Activated naive CD4-positive, alpha-beta T cell treated with anti-CD3 and anti-CD28 coated beads for 36 hours (primary cell): ENCODE measurements around the gene LIMCH1. TPM values are rescaled to one million over a fixed set of nuclear protein-coding genes. Genes with fewer than 3 reads are reported as not detected.

Experiments
- CTCF ChIA-PET: fragments of 350-600 bp; sonication (Branson Sonifier 250); formaldehyde crosslinking; loops from one replicate; lab custom pipeline; 2021; ENCODE audit warnings: antibody characterized with exemption; lab: Charles Lee
- DNase-seq: peaks from one replicate; pipeline ENCODE4 v3.0.0-alpha.2; 2020
- H3K27ac Mint-ChIP-seq: one replicate; pipeline ENCODE4 v1.8.0; 2021; ENCODE audit warnings: mild to moderate bottlenecking, mixed read lengths
- H3K27me3 Mint-ChIP-seq: one replicate; pipeline ENCODE4 v1.8.0; 2021; ENCODE audit warnings: low read depth, mixed read lengths
- H3K36me3 Mint-ChIP-seq: one replicate; pipeline ENCODE4 v1.8.0; 2021; ENCODE audit warnings: low read depth, mixed read lengths
- H3K4me1 Mint-ChIP-seq: one replicate; pipeline ENCODE4 v1.8.0; 2021; ENCODE audit warnings: low read depth, mixed read lengths
- H3K4me3 Mint-ChIP-seq: one replicate; pipeline ENCODE4 v1.8.0; 2021; ENCODE audit warnings: mild to moderate bottlenecking, moderate library complexity, mixed read lengths
- H3K9me3 Mint-ChIP-seq: one replicate; pipeline ENCODE4 v1.8.0; 2021; ENCODE audit warnings: mixed read lengths
- intact Hi-C: fragments of 100-400 bp; cut with micrococcal nuclease; formaldehyde crosslinking; loops from one replicate; pipeline ENCODE4 v1.15.1; 2023
- total RNA-seq, 2 experiments: library from RNA; stranded (reverse); gene quantifications; one replicate each; pipeline ENCODE4 v1.2.3, GENCODE V29; 2021

Gene LIMCH1
- total RNA-seq, 2 experiments from 2014 or later, result not detected

DNA sequence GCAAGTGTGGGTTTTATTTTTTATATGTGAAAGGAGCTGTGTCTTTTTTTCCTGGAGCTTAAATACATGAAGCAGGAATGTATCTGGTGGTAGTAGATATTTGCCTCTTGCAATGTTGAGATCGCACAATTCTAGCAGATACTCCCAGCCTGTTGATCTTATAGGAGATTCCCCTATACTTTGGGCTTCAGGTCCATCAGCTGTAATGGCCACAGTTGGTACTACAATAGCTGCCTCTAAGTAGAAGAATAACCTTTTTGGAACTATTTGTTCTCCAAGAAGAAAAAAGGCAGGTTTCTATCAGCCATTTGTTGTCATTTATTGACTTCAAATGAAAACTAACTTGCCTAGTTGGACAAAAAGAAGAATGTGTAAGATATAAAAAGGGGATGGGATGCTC is 37.7 kb downstream of the LIMCH1 start:
- Mint-ChIP-seq H3K4me3 (no peak overlapping the region), H3K9me3 (no peaks in the 10 kb centered on the region), H3K27ac (no peak overlapping the region), H3K36me3 (no peaks in the 10 kb centered on the region), H3K27me3 (peaks cover 3% of the 10 kb centered on the region), H3K4me1 (no peaks in the 10 kb centered on the region)
- CTCF ChIA-PET, result no interaction called here
- no peak for DNase-seq
- intact Hi-C loops, result no loop called here

- no peaks in the 10 kb centered on the region for H3K9me3 Mint-ChIP-seq
- peaks cover 3% of the 10 kb centered on the region for H3K27me3 Mint-ChIP-seq
- no peak overlapping the region for H3K4me3 Mint-ChIP-seq
- no peaks in the 10 kb centered on the region for H3K36me3 Mint-ChIP-seq
- no peak for DNase-seq
- H3K4me1 Mint-ChIP-seq, result no peaks in the 10 kb centered on the region
- intact Hi-C loops, result no loop called here
- no peak overlapping the region for H3K27ac Mint-ChIP-seq
- CTCF ChIA-PET, result no interaction called here
Measured at GRCh38 chr4:41579043-41579442, 41.1 kb downstream of the LIMCH1 start.

GRCh38 chr4:41579526-41579925 is 41.6 kb downstream of the LIMCH1 start:
- no peaks in the 10 kb centered on the region for H3K36me3 Mint-ChIP-seq
- H3K4me3 Mint-ChIP-seq, result no peak overlapping the region
- H3K9me3 Mint-ChIP-seq, result no peaks in the 10 kb centered on the region
- CTCF ChIA-PET, result no interaction called here
- no peak for DNase-seq
- intact Hi-C loops, result no loop called here
- no peak overlapping the region for H3K27ac Mint-ChIP-seq
- peaks cover 3% of the 10 kb centered on the region for H3K27me3 Mint-ChIP-seq
- no peaks in the 10 kb centered on the region for H3K4me1 Mint-ChIP-seq

GRCh38 chr4:41580007-41580406 is 42.0 kb downstream of the LIMCH1 start:
- Mint-ChIP-seq H3K9me3 (peaks cover 2% of the 10 kb centered on the region), H3K27me3 (peaks cover 3% of the 10 kb centered on the region), H3K4me3 (no peak overlapping the region), H3K27ac (no peak overlapping the region), H3K4me1 (no peaks in the 10 kb centered on the region), H3K36me3 (no peaks in the 10 kb centered on the region)
- DNase-seq, result no peak
- intact Hi-C loops, result no loop called here
- CTCF ChIA-PET, result no interaction called here

- CTCF ChIA-PET, result interaction anchor here (1.5 kb wide), 1 partner anchor 306 kb away, joined by 4 read pairs; no protein-coding TSS in a partner anchor
- Mint-ChIP-seq H3K27ac (no peak overlapping the region), H3K36me3 (no peaks in the 10 kb centered on the region), H3K4me1 (no peaks in the 10 kb centered on the region), H3K27me3 (no peaks in the 10 kb centered on the region), H3K9me3 (peaks cover 5% of the 10 kb centered on the region), H3K4me3 (no peak overlapping the region)
- no peak for DNase-seq
- intact Hi-C loops, result no loop called here
Measured at GRCh38 chr4:41586675-41587225, 48.8 kb downstream of the LIMCH1 start.

- H3K27me3 Mint-ChIP-seq, result no peaks in the 10 kb centered on the region
- H3K9me3 Mint-ChIP-seq, result peaks cover 5% of the 10 kb centered on the region
- no peak overlapping the region for H3K4me3 Mint-ChIP-seq
- CTCF ChIA-PET, result interaction anchor here (1.5 kb wide), 1 partner anchor 306 kb away, joined by 4 read pairs; no protein-coding TSS in a partner anchor
- H3K27ac Mint-ChIP-seq, result no peak overlapping the region
- intact Hi-C loops, result no loop called here
- H3K36me3 Mint-ChIP-seq, result no peaks in the 10 kb centered on the region
- DNase-seq, result no peak
- H3K4me1 Mint-ChIP-seq, result no peaks in the 10 kb centered on the region
Measured at GRCh38 chr4:41587286-41587685, 49.3 kb downstream of the LIMCH1 start.

- Mint-ChIP-seq H3K4me1 (no peaks in the 10 kb centered on the region), H3K27me3 (no peaks in the 10 kb centered on the region), H3K9me3 (no peaks in the 10 kb centered on the region), H3K4me3 (no peak overlapping the region), H3K27ac (no peak overlapping the region), H3K36me3 (no peaks in the 10 kb centered on the region)
- intact Hi-C loops, result no loop called here
- CTCF ChIA-PET, result interaction anchor here (0.6 kb wide), 1 partner anchor 103 kb away, joined by 3 read pairs; no protein-coding TSS in a partner anchor
- DNase-seq, result no peak
Measured at GRCh38 chr4:41590591-41590990, 52.6 kb downstream of the LIMCH1 start.

DNA sequence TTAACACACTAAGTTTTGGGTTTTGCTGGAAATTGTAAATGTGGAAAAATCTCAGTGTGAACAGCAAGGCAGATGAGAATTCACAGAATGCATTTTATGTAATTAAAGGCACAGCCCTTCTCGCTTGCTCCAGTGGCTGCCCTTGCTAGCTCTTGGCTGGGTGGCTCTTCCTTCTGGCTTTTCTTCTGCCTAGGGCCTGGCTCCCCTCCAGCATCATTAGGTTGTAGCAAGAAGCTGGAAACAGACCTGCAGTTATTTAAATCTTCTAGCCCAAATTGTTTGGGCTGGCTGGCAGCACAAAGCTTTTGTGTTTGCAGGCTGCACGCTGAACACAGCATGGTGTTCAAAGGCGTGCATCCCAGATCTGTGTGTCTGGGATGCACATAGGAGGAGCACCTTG is 56.5 kb downstream of the LIMCH1 start:
- Mint-ChIP-seq H3K4me1 (no peaks in the 10 kb centered on the region), H3K27me3 (peaks cover 2% of the 10 kb centered on the region), H3K9me3 (peaks cover 2% of the 10 kb centered on the region), H3K36me3 (no peaks in the 10 kb centered on the region), H3K27ac (no peak overlapping the region), H3K4me3 (no peak overlapping the region)
- CTCF ChIA-PET, result no interaction called here
- intact Hi-C loops, result no loop called here
- DNase-seq, result no peak

GRCh38 chr4:41597494-41597893 is 59.5 kb downstream of the LIMCH1 start:
- intact Hi-C loops, result no loop called here
- H3K27me3 Mint-ChIP-seq, result peaks cover 2% of the 10 kb centered on the region
- no peak for DNase-seq
- CTCF ChIA-PET, result interaction anchor here (1.2 kb wide), 1 partner anchor 10 kb away, joined by 3 read pairs; no protein-coding TSS in a partner anchor
- no peak overlapping the region for H3K4me3 Mint-ChIP-seq
- no peaks in the 10 kb centered on the region for H3K36me3 Mint-ChIP-seq
- no peak overlapping the region for H3K27ac Mint-ChIP-seq
- no peaks in the 10 kb centered on the region for H3K4me1 Mint-ChIP-seq
- H3K9me3 Mint-ChIP-seq, result peaks cover 2% of the 10 kb centered on the region

GRCh38 chr4:41598580-41598979 is 60.6 kb downstream of the LIMCH1 start:
- CTCF ChIA-PET, result interaction anchor here (1.2 kb wide), 1 partner anchor 9 kb away, joined by 3 read pairs; no protein-coding TSS in a partner anchor
- intact Hi-C loops, result no loop called here
- Mint-ChIP-seq H3K27ac (no peak overlapping the region), H3K27me3 (peaks cover 2% of the 10 kb centered on the region), H3K9me3 (peaks cover 2% of the 10 kb centered on the region), H3K4me3 (no peak overlapping the region), H3K4me1 (no peaks in the 10 kb centered on the region), H3K36me3 (no peaks in the 10 kb centered on the region)
- DNase-seq, result no peak

DNA sequence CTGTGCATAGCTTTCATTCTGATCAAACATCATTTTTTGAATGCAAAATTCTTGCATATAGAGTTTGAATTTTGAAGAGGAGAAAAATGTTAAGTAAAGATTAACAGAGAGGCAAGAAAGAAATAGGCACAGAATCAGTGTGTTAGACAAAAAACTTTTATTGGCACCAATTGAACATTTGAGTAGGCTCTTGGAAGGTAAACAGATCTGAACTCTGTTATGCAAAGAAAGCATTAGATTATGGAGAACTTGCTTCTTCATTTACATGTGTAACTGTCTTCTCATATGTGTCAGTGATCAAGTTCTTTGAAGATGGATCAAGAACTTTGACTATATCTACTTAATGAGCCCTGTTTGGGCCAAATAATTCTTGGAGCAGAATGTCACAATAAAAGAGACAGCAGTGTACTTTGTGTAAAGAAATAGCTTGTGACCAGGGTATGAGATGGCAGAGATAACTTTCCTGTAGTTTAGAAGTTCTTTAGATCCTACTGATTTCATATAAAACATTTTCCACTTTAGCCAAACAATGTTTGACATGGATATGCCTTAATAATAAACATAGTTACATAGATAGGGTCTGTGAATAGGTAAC is 61.3 kb downstream of the LIMCH1 start:
- Mint-ChIP-seq H3K4me1 (no peaks in the 10 kb centered on the region), H3K36me3 (no peaks in the 10 kb centered on the region), H3K9me3 (peaks cover 2% of the 10 kb centered on the region), H3K4me3 (no peak overlapping the region), H3K27ac (no peak overlapping the region), H3K27me3 (peaks cover 2% of the 10 kb centered on the region)
- DNase-seq, result no peak
- CTCF ChIA-PET, result no interaction called here
- intact Hi-C loops, result no loop called here

GRCh38 chr4:41600243-41600912 is 62.4 kb downstream of the LIMCH1 start:
- Mint-ChIP-seq H3K4me1 (no peaks in the 10 kb centered on the region), H3K27ac (no peak overlapping the region), H3K36me3 (no peaks in the 10 kb centered on the region), H3K4me3 (no peak overlapping the region), H3K27me3 (peaks cover 2% of the 10 kb centered on the region), H3K9me3 (peaks cover 2% of the 10 kb centered on the region)
- DNase-seq, result no peak
- intact Hi-C loops, result no loop called here
- CTCF ChIA-PET, result no interaction called here

DNA sequence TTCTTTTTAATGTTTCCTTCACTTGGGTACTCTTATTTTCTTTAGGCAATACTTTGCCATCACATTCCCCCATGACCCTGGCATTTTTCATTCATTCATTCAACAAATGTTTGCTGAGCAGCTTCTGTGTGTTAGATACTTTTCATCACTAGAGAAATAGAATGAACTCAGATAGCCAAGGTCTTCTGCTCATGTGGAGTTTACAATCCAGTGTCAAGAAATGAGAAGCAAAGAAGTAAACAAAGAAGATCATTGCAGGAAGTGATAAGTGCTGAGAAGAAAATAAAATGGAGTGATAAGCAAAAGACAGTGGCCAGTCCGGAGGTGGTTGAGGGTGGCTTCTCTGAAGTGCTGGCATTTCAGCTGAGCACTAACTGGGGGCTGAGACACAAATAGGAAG is 63.1 kb downstream of the LIMCH1 start:
- H3K36me3 Mint-ChIP-seq, result no peaks in the 10 kb centered on the region
- H3K4me3 Mint-ChIP-seq, result no peak overlapping the region
- CTCF ChIA-PET, result no interaction called here
- intact Hi-C loops, result no loop called here
- H3K27ac Mint-ChIP-seq, result no peak overlapping the region
- H3K27me3 Mint-ChIP-seq, result peaks cover 2% of the 10 kb centered on the region
- H3K4me1 Mint-ChIP-seq, result no peaks in the 10 kb centered on the region
- no peak for DNase-seq
- peaks cover 2% of the 10 kb centered on the region for H3K9me3 Mint-ChIP-seq
